ENCODE measurements around the gene GNPTG. TPM values are rescaled to one million over a fixed set of nuclear protein-coding genes. Genes with fewer than 3 reads are reported as not detected.

The GNPTG gene
- total and polyA plus RNA-seq, 2 of the 13 experiments (the other 11 are each of a cell fraction or from before 2014, with no cell fraction given) = 22.7 to 71.1 TPM

DNA sequence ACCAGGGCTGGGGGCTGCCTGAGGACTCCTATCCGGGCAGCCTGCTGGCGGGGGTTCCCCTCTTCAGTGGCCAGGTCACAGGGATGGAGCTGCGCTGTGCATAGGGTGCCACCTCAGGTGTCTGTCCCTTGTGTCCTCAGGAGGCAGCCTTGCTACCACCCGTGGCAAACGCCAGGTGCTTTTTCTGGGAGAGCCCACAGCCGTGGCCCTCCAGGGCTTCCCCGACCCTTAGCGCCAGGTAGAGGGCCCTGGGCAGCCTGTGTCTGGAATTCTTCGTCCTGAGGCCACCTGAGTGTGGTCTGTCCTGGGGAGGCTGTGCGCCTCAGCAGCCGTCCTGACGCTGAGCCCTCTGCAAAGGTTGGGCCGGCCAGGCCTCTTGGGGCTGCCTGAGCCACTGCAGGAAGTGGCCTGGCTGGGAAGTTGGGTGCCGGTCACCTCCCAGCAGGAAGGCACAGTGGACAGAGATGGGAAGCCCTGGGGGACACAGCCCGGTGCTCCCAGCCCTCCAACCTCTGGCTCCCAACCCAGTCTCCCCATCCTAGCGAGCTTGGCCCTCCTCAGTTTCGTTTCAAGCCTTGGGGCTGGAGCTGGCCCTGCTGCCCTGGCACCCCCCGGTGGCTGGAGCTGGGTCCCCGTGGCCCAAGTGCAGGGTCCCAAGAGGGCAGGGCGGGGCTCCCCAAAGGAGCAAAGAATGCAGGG is 25.9 kb upstream of the GNPTG start:
- H3K4me1 ChIP-seq (ENCODE audit: insufficient read depth, low read length) = peaks cover 1% of the 10 kb centered on the region
- H3K27ac ChIP-seq (ENCODE audit: extremely low read length, insufficient read depth, low read length) = no peak overlapping the region
- in situ Hi-C loops (cut with HindIII; ENCODE audit: extremely low pct_ligation_motif_present, low pct_unique_long_range_greater_than_20kb) = no loop called here
- H3K4me3 ChIP-seq (replicated peaks in 1 of 3; ENCODE audit: insufficient read depth in 1 of 3, low read depth in 2 of 3, low read length in 3 of 3) = no peak overlapping the region
- TF ChIP-seq, protein P1, sequence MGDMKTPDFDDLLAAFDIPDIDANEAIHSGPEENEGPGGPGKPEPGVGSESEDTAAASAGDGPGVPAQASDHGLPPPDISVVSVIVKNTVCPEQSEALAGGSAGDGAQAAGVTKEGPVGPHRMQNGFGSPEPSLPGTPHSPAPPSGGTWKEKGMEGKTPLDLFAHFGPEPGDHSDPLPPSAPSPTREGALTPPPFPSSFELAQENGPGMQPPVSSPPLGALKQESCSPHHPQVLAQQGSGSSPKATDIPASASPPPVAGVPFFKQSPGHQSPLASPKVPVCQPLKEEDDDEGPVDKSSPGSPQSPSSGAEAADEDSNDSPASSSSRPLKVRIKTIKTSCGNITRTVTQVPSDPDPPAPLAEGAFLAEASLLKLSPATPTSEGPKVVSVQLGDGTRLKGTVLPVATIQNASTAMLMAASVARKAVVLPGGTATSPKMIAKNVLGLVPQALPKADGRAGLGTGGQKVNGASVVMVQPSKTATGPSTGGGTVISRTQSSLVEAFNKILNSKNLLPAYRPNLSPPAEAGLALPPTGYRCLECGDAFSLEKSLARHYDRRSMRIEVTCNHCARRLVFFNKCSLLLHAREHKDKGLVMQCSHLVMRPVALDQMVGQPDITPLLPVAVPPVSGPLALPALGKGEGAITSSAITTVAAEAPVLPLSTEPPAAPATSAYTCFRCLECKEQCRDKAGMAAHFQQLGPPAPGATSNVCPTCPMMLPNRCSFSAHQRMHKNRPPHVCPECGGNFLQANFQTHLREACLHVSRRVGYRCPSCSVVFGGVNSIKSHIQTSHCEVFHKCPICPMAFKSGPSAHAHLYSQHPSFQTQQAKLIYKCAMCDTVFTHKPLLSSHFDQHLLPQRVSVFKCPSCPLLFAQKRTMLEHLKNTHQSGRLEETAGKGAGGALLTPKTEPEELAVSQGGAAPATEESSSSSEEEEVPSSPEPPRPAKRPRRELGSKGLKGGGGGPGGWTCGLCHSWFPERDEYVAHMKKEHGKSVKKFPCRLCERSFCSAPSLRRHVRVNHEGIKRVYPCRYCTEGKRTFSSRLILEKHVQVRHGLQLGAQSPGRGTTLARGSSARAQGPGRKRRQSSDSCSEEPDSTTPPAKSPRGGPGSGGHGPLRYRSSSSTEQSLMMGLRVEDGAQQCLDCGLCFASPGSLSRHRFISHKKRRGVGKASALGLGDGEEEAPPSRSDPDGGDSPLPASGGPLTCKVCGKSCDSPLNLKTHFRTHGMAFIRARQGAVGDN (CRISPR knock-in tag; IDR thresholded peaks at IDR 0.05) = peak; percentile 29; the same call in 1 of the 2 replicates
- TF ChIP-seq ZNF101 (CRISPR knock-in tag; IDR thresholded peaks at IDR 0.05; ENCODE audit: borderline replicate concordance, low read depth) = no peak
- TF ChIP-seq PAF1 (CRISPR knock-in tag; IDR thresholded peaks at IDR 0.05) = 0 out of 2 replicates have a peak, but pooled peaks have one; percentile 16
- TF ChIP-seq ZNF572 (CRISPR knock-in tag; IDR thresholded peaks at IDR 0.05) = no peak
- peak; percentile 80 for TF ChIP-seq AGO1 (IDR thresholded peaks at IDR 0.05; ENCODE audit: low read depth, low read length, poor library complexity, severe bottlenecking)
- peak; percentile 99 for TF ChIP-seq AGO2 (optimal IDR thresholded peaks at IDR 0.05; ENCODE audit: low read depth, low read length)
- 0 out of 2 replicates have a peak, but pooled peaks have one; percentile 30 for TF ChIP-seq BORCS8-MEF2B (CRISPR knock-in tag; IDR thresholded peaks at IDR 0.05)
- TF ChIP-seq ZC3H13 (CRISPR knock-in tag; IDR thresholded peaks at IDR 0.05) = peak; percentile 25; the same call in 1 of the 2 replicates
- no peak for TF ChIP-seq RARA (CRISPR knock-in tag; IDR thresholded peaks at IDR 0.05)
- TF ChIP-seq, protein P2, sequence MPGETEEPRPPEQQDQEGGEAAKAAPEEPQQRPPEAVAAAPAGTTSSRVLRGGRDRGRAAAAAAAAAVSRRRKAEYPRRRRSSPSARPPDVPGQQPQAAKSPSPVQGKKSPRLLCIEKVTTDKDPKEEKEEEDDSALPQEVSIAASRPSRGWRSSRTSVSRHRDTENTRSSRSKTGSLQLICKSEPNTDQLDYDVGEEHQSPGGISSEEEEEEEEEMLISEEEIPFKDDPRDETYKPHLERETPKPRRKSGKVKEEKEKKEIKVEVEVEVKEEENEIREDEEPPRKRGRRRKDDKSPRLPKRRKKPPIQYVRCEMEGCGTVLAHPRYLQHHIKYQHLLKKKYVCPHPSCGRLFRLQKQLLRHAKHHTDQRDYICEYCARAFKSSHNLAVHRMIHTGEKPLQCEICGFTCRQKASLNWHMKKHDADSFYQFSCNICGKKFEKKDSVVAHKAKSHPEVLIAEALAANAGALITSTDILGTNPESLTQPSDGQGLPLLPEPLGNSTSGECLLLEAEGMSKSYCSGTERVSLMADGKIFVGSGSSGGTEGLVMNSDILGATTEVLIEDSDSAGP (CRISPR knock-in tag; IDR thresholded peaks at IDR 0.05; ENCODE audit: borderline replicate concordance) = 0 out of 2 replicates have a peak, but pooled peaks have one; percentile 30
- peak; percentile 52 for TF ChIP-seq RBM22 (optimal IDR thresholded peaks at IDR 0.05; ENCODE audit: low read length)
- TF ChIP-seq KDM2A (CRISPR knock-in tag; IDR thresholded peaks at IDR 0.05; ENCODE audit: borderline replicate concordance, low read depth) = peak; percentile 33; the same call in 1 of the 2 replicates
- 0 out of 2 replicates have a peak, but pooled peaks have one; percentile 14 for TF ChIP-seq POLR2AphosphoS2 (IDR thresholded peaks at IDR 0.05; ENCODE audit: low read depth, low read length)
- peak; percentile 79; the same call in 1 of the 2 replicates for TF ChIP-seq AKAP8 (CRISPR knock-in tag; IDR thresholded peaks at IDR 0.05)
- peak; percentile 68 for TF ChIP-seq POLR2G (IDR thresholded peaks at IDR 0.05; ENCODE audit: low read depth, low read length)
- TF ChIP-seq ZNF333 (CRISPR knock-in tag; IDR thresholded peaks at IDR 0.05; ENCODE audit: borderline replicate concordance) = no peak
- ChIA-PET POLR2A (interaction anchor here (1.0 kb wide), 1 partner anchor 10 kb away, joined by 3 read pairs; no protein-coding TSS in a partner anchor), CTCF (ENCODE audit: low intra/inter-chr PET ratio, low total read pairs) (no interaction called here)
- no peaks in the 10 kb centered on the region for H3K9me3 ChIP-seq (ENCODE audit: low read length)
- DNase-seq (ENCODE audit: low spot score) = no peak
- no TSS peak for BruUV-seq (replicated peaks)
- no peak overlapping the region for H2AFZ ChIP-seq (ENCODE audit: low read length)
- no peaks in the 10 kb centered on the region for H3K27me3 ChIP-seq (ENCODE audit: control insufficient read depth in 1 of 2, insufficient read depth in 2 of 2, low read length in 2 of 2)
- 63% methylated on average over 5 of the region's 20 CpGs for WGBS (ENCODE audit: low lambda C conversion rate)
- H4K20me1 ChIP-seq (ENCODE audit: insufficient read depth, low read length) = no peaks in the 10 kb centered on the region
- no peak overlapping the region for H3K4me2 ChIP-seq (ENCODE audit: low read depth, low read length)
- H3K9ac ChIP-seq (ENCODE audit: insufficient read depth, low read depth, low read length) = no peak overlapping the region
- peaks cover 7 to 26% of the 10 kb centered on the region in 2 experiments; a peak in 4 of 5 replicates for H3K36me3 ChIP-seq (replicated peaks in 1 of 2; ENCODE audit: control insufficient read depth in 1 of 2, insufficient read depth in 2 of 2, low read length in 2 of 2)
- no peak for FAIRE-seq
- no peaks in the 10 kb centered on the region for H3K79me2 ChIP-seq (ENCODE audit: insufficient read depth, low read length)
- intact Hi-C loops (cut with micrococcal nuclease; ENCODE audit: unreplicated experiment) = no loop called here
- peak; percentile 6 for ATAC-seq
